Astrocyte (in vitro differentiated cells and primary cell): ENCODE measurements around the gene SKAP2. TPM values are rescaled to one million over a fixed set of nuclear protein-coding genes. Genes with fewer than 3 reads are reported as not detected.

Source experiments
- DNase-seq: peaks from one replicate; pipeline ENCODE4 v3.0.0-alpha.2; 2010; ENCODE audit warnings: low read depth
- FAIRE-seq: peaks from 2 replicates; lab custom pipeline; 2011; peaks lifted over from hg19 to GRCh38; lab: Jason Lieb, UNC
- H2AFZ ChIP-seq: 2 replicates; pipeline ENCODE4 v1.6.0; 2012; ENCODE audit warnings: low read depth, low read length, inconsistent platforms
- H3K27ac ChIP-seq: 2 replicates; pipeline ENCODE4 v1.5.1; 2011; ENCODE audit warnings: low read depth, low read length, inconsistent platforms
- H3K27me3 ChIP-seq: 2 replicates; pipeline ENCODE4 v1.6.0; 2011; ENCODE audit warnings: low read length, inconsistent platforms; ENCODE audit not compliant: insufficient read depth
- H3K36me3 ChIP-seq: 2 replicates; pipeline ENCODE4 v1.5.1; 2011; ENCODE audit warnings: low read length, inconsistent platforms; ENCODE audit not compliant: insufficient read depth
- H3K4me1 ChIP-seq: 2 replicates; pipeline ENCODE4 v1.5.1; 2011; ENCODE audit warnings: low read length, inconsistent platforms; ENCODE audit not compliant: insufficient read depth
- H3K4me2 ChIP-seq: 2 replicates; pipeline ENCODE4 v1.6.0; 2012; ENCODE audit warnings: low read length, inconsistent platforms
- H3K4me3 ChIP-seq: 2 replicates; pipeline ENCODE4 v1.5.1; 2011; ENCODE audit warnings: low read depth, mild to moderate bottlenecking, low read length, inconsistent platforms; ENCODE audit not compliant: insufficient read depth
- H3K79me2 ChIP-seq: 2 replicates; pipeline ENCODE4 v1.6.0; 2012; ENCODE audit warnings: mild to moderate bottlenecking, low read length, inconsistent platforms; ENCODE audit not compliant: insufficient read depth
- H3K9ac ChIP-seq: 2 replicates; pipeline ENCODE4 v1.6.0; 2012; ENCODE audit warnings: mild to moderate bottlenecking, low read length, inconsistent platforms
- H3K9me3 ChIP-seq: 2 replicates; pipeline ENCODE4 v1.5.1; 2012; ENCODE audit warnings: low read depth, mild to moderate bottlenecking, low read length, inconsistent platforms; ENCODE audit not compliant: insufficient read depth
- H4K20me1 ChIP-seq: 2 replicates; pipeline ENCODE4 v1.6.0; 2012; ENCODE audit warnings: low read length, inconsistent platforms; ENCODE audit not compliant: insufficient read depth
- H3K27ac Mint-ChIP-seq: one replicate; pipeline ENCODE4 v1.8.0; 2021; ENCODE audit warnings: mild to moderate bottlenecking, mixed read lengths; ENCODE audit not compliant: unreplicated experiment
- H3K27me3 Mint-ChIP-seq: one replicate; pipeline ENCODE4 v1.8.0; 2021; ENCODE audit warnings: low read depth, mixed read lengths; ENCODE audit not compliant: unreplicated experiment
- H3K36me3 Mint-ChIP-seq: one replicate; pipeline ENCODE4 v1.8.0; 2021; ENCODE audit warnings: low read depth, mixed read lengths; ENCODE audit not compliant: unreplicated experiment
- H3K4me1 Mint-ChIP-seq: one replicate; pipeline ENCODE4 v1.8.0; 2021; ENCODE audit warnings: low read depth, mixed read lengths; ENCODE audit not compliant: unreplicated experiment
- H3K4me3 Mint-ChIP-seq: one replicate; pipeline ENCODE4 v1.8.0; 2021; ENCODE audit warnings: mild to moderate bottlenecking, moderate library complexity, mixed read lengths; ENCODE audit not compliant: unreplicated experiment
- H3K9me3 Mint-ChIP-seq: one replicate; pipeline ENCODE4 v1.8.0; 2021; ENCODE audit warnings: mild to moderate bottlenecking, mixed read lengths; ENCODE audit not compliant: unreplicated experiment
- EZH2 ChIP-seq: IDR thresholded peaks from 2 replicates; pipeline ENCODE4 v1.6.1; 2012; ENCODE audit warnings: mild to moderate bottlenecking, low read length, inconsistent platforms; ENCODE audit not compliant: insufficient read depth
- total RNA-seq: library from RNA; stranded (reverse); gene quantifications from 2 replicates; pipeline ENCODE4 v1.2.1, GENCODE V29; 2021
- TF ChIP-seq, protein P1 (sequence below): IDR thresholded peaks from 2 replicates; pipeline ENCODE4 v1.5.1; 2011; ENCODE audit warnings: low read depth, mild to moderate bottlenecking, inconsistent platforms, low read length, moderate library complexity; ENCODE audit not compliant: insufficient read depth

SKAP2 gene
- total RNA-seq, 1 donor from 2014 or later: 10.1 TPM

DNA sequence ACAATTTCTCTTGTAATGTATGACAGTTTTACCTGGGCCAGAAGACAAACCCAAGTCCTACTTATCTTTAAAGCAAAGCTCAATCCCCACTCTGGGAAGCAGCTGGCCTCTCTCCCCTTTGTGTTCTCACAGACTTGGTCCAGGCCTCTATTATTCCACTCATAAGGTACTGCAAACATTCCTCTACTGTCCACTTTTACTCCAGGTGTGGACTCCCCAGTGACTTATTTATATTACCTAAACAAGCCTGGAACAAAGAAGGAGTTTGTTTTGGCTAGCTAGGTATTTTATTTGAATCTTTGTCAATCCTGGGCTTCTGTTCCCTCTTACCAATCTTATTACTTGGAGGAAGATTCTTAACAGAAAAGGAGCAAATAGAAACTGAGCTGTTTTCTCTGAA is 163.5 kb downstream of the SKAP2 start:
- H3K9me3 Mint-ChIP-seq: no peaks in the 10 kb centered on the region
- DNase-seq (no peak), FAIRE-seq (no peak)
- no peaks in the 10 kb centered on the region for H3K27me3 Mint-ChIP-seq
- peaks cover 8% of the 10 kb centered on the region for H3K4me1 Mint-ChIP-seq
- H3K36me3 Mint-ChIP-seq: no peaks in the 10 kb centered on the region
- Histone ChIP-seq H3K27me3 (no peaks in the 10 kb centered on the region), H2AFZ (no peak overlapping the region), H3K79me2 (no peaks in the 10 kb centered on the region), H3K36me3 (no peaks in the 10 kb centered on the region), H3K4me2 (no peak overlapping the region), H3K27ac (no peak overlapping the region), H3K9me3 (no peaks in the 10 kb centered on the region), H3K9ac (no peak overlapping the region), H4K20me1 (no peaks in the 10 kb centered on the region), H3K4me1 (peaks cover 3% of the 10 kb centered on the region), H3K4me3 (no peak overlapping the region)
- TF ChIP-seq, protein P1, sequence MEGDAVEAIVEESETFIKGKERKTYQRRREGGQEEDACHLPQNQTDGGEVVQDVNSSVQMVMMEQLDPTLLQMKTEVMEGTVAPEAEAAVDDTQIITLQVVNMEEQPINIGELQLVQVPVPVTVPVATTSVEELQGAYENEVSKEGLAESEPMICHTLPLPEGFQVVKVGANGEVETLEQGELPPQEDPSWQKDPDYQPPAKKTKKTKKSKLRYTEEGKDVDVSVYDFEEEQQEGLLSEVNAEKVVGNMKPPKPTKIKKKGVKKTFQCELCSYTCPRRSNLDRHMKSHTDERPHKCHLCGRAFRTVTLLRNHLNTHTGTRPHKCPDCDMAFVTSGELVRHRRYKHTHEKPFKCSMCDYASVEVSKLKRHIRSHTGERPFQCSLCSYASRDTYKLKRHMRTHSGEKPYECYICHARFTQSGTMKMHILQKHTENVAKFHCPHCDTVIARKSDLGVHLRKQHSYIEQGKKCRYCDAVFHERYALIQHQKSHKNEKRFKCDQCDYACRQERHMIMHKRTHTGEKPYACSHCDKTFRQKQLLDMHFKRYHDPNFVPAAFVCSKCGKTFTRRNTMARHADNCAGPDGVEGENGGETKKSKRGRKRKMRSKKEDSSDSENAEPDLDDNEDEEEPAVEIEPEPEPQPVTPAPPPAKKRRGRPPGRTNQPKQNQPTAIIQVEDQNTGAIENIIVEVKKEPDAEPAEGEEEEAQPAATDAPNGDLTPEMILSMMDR: no peak
- TF ChIP-seq EZH2: no peak
- no peak overlapping the region for H3K4me3 Mint-ChIP-seq
- H3K27ac Mint-ChIP-seq: no peak overlapping the region

DNA sequence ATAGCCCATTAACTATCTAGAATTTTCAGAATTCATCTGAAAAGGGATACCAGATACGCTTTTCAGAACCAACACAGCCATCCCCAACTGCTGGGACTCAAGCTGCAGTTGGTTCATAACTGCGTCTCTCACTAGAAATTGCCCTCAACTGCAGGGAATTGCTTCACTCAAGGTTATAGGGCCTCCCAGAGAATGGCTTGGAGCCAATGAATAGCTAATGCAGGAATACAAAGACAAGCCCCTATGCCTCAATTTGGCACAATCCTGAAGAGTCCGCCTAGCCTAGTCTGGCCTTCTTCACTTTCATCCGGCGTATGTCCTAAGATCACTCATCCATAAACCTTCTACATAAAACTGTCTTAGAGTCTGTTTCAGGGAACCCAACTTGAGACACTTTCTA is 164.0 kb downstream of the SKAP2 start:
- no peaks in the 10 kb centered on the region for H3K9me3 ChIP-seq
- H3K36me3 ChIP-seq: no peaks in the 10 kb centered on the region
- H3K27ac ChIP-seq: no peak overlapping the region
- TF ChIP-seq EZH2: no peak
- TF ChIP-seq, protein P1: no peak
- H4K20me1 ChIP-seq: no peaks in the 10 kb centered on the region
- FAIRE-seq: no peak
- no peak overlapping the region for H2AFZ ChIP-seq
- H3K36me3 Mint-ChIP-seq: no peaks in the 10 kb centered on the region
- no peaks in the 10 kb centered on the region for H3K27me3 ChIP-seq
- no peak overlapping the region for H3K27ac Mint-ChIP-seq
- H3K27me3 Mint-ChIP-seq: no peaks in the 10 kb centered on the region
- H3K9me3 Mint-ChIP-seq: no peaks in the 10 kb centered on the region
- H3K4me3 ChIP-seq: no peak overlapping the region
- H3K4me2 ChIP-seq: no peak overlapping the region
- no peaks in the 10 kb centered on the region for H3K79me2 ChIP-seq
- H3K9ac ChIP-seq: no peak overlapping the region
- peaks cover 2% of the 10 kb centered on the region for H3K4me1 ChIP-seq
- H3K4me3 Mint-ChIP-seq: no peak overlapping the region
- H3K4me1 Mint-ChIP-seq: peaks cover 4% of the 10 kb centered on the region
- DNase-seq: no peak

DNA sequence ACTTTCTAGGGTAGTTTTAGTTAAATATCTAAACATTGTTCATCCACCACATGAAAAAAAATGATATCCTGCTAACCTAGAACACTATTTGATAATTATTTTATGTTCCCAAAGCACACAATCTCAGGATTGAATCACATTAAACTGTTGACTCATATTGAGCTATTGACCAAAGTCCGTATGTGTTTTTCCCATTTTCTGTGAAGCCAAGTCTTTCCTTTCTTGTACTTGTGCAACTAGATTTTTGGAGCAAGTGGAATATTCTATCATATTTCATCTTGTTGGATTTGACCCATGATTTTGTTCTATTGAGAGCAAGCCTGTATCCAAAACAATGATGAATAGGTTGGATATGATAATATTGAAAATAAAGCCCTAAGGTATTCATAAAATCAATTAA is 164.6 kb downstream of the SKAP2 start:
- no peaks in the 10 kb centered on the region for H3K9me3 Mint-ChIP-seq
- no peaks in the 10 kb centered on the region for H3K9me3 ChIP-seq
- FAIRE-seq: peak; percentile 45
- no peak overlapping the region for H3K27ac ChIP-seq
- no peak overlapping the region for H3K4me3 ChIP-seq
- H3K79me2 ChIP-seq: no peaks in the 10 kb centered on the region
- no peak overlapping the region for H2AFZ ChIP-seq
- TF ChIP-seq EZH2: no peak
- TF ChIP-seq, protein P1: no peak
- H3K27me3 Mint-ChIP-seq: no peaks in the 10 kb centered on the region
- H3K36me3 Mint-ChIP-seq: no peaks in the 10 kb centered on the region
- no peak overlapping the region for H3K4me3 Mint-ChIP-seq
- H3K9ac ChIP-seq: no peak overlapping the region
- H3K4me2 ChIP-seq: no peak overlapping the region
- no peak overlapping the region for H3K27ac Mint-ChIP-seq
- H3K36me3 ChIP-seq: no peaks in the 10 kb centered on the region
- peaks cover 1% of the 10 kb centered on the region for H3K4me1 Mint-ChIP-seq
- H3K4me1 ChIP-seq: no peaks in the 10 kb centered on the region
- no peaks in the 10 kb centered on the region for H3K27me3 ChIP-seq
- H4K20me1 ChIP-seq: no peaks in the 10 kb centered on the region
- no peak for DNase-seq
